ENCODE measurements around the gene SLBP.

The SLBP gene

DNA sequence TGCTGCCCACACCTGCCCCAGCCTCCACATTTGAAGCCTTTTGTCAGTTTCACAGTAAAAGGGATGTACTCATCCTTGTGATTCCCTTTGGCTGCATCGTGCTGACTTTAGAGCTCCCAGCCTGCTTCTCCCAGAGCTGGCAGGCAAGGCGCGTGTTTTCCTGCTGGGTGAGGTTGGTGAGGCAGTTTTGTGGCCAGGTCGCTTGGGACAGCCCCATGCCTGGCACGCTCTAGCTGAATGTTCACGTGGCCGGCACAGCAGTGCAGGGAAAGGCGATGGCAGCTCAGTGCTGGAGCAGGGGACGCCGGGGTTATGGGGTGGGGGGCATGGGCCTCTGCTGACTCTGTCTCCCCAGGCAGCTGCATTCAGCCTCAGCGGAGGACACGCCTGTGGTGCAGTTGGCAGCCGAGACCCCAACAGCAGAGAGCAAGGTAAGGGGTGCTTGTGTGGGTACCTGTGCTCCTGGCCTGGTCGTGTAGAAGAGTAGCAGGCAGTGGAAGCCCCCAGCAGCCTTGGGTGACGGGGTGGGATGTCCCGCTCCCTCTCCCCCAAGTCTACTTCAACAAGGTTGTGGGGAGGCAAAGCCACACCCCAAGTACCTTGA is 18.5 kb upstream of the SLBP start:
- DNase-seq (ENCODE audit: low read depth in 1 of 2, low spot score in 1 of 2), result no peak
- no peak for TF ChIP-seq JUND (IDR thresholded peaks at IDR 0.05; ENCODE audit: low read depth)
- in situ Hi-C loops (cut with HindIII; ENCODE audit: low pct_unique_long_range_greater_than_20kb, low sequenced_read_pairs), result no loop called here

DNA sequence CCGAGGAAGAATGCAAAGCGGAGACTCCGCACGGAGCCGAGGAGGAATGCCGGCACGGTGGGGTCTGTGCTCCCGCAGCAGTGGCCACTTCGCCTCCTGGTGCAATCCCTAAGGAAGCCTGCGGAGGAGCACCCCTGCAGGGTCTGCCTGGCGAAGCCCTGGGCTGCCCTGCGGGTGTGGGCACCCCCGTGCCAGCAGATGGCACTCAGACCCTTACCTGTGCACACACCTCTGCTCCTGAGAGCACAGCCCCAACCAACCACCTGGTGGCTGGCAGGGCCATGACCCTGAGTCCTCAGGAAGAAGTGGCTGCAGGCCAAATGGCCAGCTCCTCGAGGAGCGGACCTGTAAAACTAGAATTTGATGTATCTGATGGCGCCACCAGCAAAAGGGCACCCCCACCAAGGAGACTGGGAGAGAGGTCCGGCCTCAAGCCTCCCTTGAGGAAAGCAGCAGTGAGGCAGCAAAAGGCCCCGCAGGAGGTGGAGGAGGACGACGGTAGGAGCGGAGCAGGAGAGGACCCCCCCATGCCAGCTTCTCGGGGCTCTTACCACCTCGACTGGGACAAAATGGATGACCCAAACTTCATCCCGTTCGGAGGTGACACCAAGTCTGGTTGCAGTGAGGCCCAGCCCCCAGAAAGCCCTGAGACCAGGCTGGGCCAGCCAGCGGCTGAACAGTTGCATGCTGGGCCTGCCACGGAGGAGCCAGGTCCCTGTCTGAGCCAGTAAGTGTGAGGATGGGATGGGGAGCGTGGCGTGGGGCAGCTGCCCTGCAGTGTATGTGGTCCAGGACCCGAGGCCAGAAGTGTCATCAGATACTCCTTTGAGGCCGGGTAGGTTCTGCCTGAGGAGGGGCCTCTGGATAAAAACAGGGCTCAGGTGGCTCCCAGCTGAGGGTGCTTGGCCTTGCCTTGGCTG is 16.2 kb upstream of the SLBP start:
- no peak for DNase-seq (ENCODE audit: low read depth in 1 of 2, low spot score in 1 of 2)
- no peak for TF ChIP-seq JUND (IDR thresholded peaks at IDR 0.05; ENCODE audit: low read depth)
- in situ Hi-C loops (cut with HindIII; ENCODE audit: low pct_unique_long_range_greater_than_20kb, low sequenced_read_pairs), result no loop called here

DNA sequence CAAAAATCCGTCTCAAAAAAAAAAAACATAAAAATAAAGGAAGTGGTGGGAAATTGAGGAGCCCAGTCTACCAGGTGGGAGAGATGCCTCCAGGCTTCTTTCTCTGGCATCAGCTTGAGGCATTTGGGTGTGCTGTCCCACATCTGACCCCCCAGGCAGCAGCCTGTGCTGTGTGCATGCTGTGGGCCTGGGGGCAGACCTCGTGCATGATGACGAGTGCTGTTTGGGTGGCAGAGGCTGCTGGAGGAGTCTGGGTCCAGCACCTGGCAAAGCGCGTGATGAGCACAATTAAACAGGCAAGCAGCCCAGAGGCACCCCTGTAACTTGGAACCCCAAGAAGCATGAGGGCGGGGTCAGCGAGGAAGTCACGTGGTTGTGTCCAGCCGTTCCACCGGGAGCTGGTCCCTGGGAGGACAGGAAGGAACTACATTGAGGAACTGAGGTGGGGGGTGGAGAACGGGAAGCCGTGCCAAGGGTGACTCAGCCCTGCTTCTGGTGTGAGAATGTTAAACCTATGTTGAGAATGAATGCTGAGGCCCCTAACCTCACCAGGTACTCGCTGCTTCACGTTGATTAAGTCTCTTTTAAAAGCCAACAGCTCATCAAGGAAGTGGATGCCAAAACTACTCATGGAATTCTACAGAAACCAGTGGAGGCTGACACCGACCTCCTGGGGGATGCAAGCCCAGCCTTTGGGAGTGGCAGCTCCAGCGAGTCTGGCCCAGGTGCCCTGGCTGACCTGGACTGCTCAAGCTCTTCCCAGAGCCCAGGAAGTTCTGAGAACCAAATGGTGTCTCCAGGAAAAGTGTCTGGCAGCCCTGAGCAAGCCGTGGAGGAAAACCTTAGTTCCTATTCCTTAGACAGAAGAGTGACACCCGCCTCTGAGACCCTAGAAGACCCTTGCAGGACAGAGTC is 15.3 kb upstream of the SLBP start:
- in situ Hi-C loops (cut with HindIII; ENCODE audit: low pct_unique_long_range_greater_than_20kb, low sequenced_read_pairs), result no loop called here
- DNase-seq (ENCODE audit: low read depth in 1 of 2, low spot score in 1 of 2), result no peak
- no peak for TF ChIP-seq JUND (IDR thresholded peaks at IDR 0.05; ENCODE audit: low read depth)

DNA sequence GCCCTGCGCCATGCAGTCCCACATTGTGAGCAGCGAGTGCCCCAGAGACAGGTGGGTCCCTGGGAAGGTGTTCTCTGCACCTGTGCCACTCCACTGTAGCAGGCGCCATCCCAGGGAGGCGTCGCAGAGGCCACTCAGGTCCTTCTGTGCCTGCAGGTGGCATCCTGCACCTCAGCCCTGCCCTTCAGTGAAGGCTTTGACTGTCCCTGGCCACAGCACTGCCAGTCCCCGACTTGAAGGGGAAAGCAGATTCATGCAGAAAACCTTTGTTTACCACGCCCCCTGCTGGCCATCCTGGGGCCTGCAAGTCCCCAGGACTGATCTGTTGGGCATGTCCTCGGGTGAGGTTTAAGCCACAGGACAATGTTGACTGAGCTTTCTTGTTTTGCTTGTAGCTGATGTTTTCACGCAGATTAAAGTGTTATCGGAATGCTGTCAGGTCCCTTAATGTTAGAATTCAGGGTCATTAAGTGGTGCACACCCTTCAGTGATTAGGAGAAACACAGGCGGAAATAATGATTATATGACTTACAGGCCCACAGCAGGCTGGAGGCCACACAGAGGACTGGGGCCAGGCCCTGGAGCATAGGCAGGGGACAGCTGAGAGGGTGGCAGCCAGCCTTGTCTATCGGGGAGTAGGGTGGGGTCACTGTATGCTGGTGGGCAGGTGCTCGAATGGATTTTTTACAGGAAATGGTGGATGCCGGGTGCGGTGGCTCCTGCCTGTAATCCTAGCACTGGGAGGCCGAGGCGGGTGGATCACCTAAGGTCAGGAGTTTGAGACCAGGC is 14.2 kb upstream of the SLBP start:
- peak; percentile 83 to 92 for DNase-seq (ENCODE audit: low read depth in 1 of 2, low spot score in 1 of 2)
- TF ChIP-seq JUND (IDR thresholded peaks at IDR 0.05; ENCODE audit: low read depth), result no peak
- in situ Hi-C loops (cut with HindIII; ENCODE audit: low pct_unique_long_range_greater_than_20kb, low sequenced_read_pairs), result no loop called here

DNA sequence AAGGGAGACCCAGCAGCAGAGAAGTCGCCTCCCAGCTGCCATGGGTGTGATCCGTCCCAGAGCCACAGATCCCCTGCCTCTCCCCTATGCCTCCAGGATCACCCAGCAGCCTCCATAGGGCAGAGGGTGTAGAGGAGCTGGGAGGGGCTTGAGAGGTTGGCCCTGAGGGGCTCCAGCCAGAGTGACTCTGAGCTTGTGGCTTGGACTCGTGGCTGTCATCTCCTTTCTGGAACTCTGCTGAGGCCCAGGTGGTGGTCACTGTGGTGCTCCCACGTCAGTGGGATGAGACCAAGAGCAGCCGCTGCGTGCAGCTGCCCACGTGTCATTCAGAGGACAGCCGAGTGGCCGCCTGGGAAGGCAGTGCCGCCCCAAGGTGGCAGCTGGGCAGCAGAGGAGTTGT is 13.4 kb upstream of the SLBP start:
- no peak for DNase-seq (ENCODE audit: low read depth in 1 of 2, low spot score in 1 of 2)
- TF ChIP-seq JUND (IDR thresholded peaks at IDR 0.05; ENCODE audit: low read depth), result no peak
- in situ Hi-C loops (cut with HindIII; ENCODE audit: low pct_unique_long_range_greater_than_20kb, low sequenced_read_pairs), result no loop called here

DNA sequence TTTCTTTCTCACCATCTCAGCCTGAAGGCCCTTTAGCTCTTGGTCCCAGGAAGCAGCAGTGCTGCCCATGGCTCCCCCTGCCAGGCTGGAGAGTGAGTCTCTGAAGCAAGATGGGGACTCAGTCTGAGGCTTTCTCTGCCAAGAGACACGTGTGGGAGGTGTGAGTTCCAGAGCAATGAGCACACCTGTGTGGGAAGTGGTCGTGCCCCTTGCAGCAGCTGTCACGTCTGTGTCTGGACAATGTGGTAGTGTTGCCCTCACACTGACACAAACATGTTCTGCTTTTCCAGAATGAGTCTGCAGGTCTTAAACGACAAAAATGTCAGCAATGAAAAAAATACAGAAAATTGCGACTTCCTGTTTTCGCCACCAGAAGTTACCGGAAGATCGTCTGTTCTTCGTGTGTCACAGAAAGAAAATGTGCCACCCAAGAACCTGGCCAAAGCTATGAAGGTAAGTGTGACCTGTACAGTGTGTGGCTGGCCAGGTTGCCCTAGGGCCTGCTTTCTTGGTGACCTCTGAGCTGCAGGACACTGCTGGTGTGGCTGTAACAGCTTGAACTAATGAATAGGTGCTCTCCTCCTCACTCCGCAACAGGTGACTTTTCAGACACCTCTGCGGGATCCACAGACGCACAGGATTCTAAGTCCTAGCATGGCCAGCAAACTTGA is 11.1 kb upstream of the SLBP start:
- no peak for DNase-seq (ENCODE audit: low read depth in 1 of 2, low spot score in 1 of 2)
- in situ Hi-C loops (cut with HindIII; ENCODE audit: low pct_unique_long_range_greater_than_20kb, low sequenced_read_pairs), result no loop called here
- TF ChIP-seq JUND (IDR thresholded peaks at IDR 0.05; ENCODE audit: low read depth), result no peak

DNA sequence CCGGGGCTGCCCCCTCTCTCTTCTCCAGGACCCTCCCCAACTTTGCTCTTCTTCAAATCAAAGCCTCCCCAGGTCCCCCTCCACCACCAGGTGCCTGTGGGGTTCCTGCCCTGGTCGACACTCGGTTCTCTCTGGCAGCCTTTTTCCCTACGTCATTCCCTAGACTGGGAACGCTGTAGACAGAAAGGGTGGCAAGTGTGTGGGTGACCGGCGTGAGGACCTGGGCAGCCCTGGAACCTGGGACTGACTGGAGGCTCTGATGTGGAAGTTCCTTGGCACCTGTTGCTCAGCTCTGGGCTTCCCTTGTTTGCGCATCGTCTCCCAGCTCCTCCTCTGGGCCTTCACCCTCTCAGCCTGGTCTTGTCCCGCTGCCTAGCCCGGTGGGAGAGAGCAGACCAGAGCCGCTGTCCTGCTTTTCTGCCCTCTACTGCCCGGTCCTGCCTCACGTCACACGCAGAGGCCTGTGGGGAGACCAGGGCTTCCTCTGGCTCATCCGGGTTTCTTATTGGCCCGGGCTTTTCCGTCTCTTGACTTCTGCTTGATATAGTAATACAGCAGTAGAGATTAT is 10.5 kb upstream of the SLBP start:
- TF ChIP-seq JUND (IDR thresholded peaks at IDR 0.05; ENCODE audit: low read depth), result no peak
- in situ Hi-C loops (cut with HindIII; ENCODE audit: low pct_unique_long_range_greater_than_20kb, low sequenced_read_pairs), result no loop called here
- no peak for DNase-seq (ENCODE audit: low read depth in 1 of 2, low spot score in 1 of 2)

DNA sequence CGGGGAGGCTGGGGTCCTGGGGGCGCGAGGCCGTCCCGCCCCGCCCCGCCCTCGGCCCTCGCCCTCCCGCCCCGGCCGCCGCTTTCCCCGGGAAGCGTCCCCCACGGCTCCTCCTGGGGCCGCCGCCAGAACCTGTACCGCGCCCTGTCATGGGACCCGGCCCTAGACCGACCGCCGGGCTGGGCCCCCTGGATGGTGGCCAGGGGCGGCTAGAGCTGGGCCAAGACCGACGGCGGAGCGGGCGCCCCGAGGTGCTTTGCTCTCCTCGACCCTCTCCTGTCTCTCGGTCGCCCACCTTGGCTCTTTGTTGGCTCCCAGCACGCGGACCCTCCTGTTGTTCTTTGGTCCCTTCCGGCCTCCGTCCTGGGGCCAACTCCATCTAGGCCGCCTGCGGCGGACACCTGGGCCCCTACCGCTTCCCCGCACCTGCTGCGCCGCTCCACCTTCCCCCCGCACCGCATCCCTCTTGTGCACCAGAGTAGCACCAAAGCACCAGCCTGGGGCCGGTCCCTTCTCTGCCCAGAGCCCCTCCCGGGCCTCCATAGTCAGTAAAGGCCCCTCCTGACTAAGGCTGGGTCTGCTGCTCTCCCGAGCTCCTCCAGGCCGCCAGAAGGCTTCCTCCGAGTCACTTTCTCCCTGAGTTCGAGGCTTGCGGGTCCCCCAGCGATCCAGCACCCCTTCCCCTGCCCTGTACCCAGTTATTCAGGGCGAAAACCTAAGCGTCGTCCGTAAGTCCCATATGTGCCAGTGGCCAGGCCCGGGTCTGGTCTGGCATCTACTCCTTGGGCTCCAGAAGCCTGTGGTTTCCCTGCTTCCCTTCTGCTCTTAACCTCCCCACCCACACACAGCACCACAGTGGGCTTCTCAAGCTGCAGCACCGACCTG is 9.8 kb upstream of the SLBP start:
- no peak for TF ChIP-seq JUND (IDR thresholded peaks at IDR 0.05; ENCODE audit: low read depth)
- in situ Hi-C loops (cut with HindIII; ENCODE audit: low pct_unique_long_range_greater_than_20kb, low sequenced_read_pairs), result no loop called here
- DNase-seq (ENCODE audit: low read depth in 1 of 2, low spot score in 1 of 2), result no peak

DNA sequence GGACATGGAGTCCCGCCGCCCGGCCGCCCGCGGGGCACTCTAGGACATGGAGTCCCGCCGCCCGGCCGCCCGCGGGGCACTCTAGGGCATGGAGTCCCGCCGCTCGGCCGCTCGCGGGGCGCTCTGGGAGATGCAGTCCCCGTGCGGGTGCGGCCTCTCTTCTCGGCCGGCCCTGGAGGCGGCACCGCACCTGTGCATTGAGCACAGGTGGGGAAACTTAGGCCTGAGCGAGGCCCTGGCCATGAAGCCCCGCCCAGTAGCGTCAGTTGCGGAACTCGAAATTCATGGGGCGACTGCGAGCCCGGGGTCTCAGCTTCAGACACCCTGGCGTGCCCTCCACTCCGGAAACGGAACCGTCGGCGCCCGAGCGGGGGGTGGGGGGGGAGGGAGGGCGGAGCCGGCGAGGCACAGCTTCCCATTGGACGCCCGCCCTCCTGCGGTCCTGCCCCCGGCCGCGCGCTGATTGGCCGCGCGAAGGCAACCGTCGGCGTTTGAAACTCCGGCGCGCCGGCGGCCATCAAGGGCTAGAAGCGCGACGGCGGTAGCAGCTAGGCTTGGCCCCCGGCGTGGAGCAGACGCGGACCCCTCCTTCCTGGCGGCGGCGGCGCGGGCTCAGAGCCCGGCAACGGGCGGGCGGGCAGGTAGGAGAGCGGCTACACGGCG is 9.0 kb upstream of the SLBP start, which contains the start of the genes TACC3 and TMEM129:
TSS of gene TACC3 (plus strand) at position 519 of the 663 bp plus-strand sequence. CDS start 1,901 bp downstream, outside the sequence.
TSS of gene TMEM129 (minus strand) at position 321 of the 663 bp plus-strand sequence. CDS start 486 bp downstream, outside the sequence.
- no peak for TF ChIP-seq JUND (IDR thresholded peaks at IDR 0.05; ENCODE audit: low read depth)
- in situ Hi-C loops (cut with HindIII; ENCODE audit: low pct_unique_long_range_greater_than_20kb, low sequenced_read_pairs), result no loop called here

More for the DNA sequence above, 9.0 kb upstream of the SLBP start, which contains the start of the genes TACC3 and TMEM129:
- peak; percentile 97 to 99 for DNase-seq (ENCODE audit: low read depth in 1 of 2, low spot score in 1 of 2)

All from T47D (cell line).